Progenitor cell of endocrine pancreas (in vitro differentiated cells): ENCODE measurements around the gene PAQR7. TPM values are rescaled to one million over a fixed set of nuclear protein-coding genes. Genes with fewer than 3 reads are reported as not detected.

ENCODE experiments used
- DNase-seq: peaks from one replicate; pipeline ENCODE4 v3.0.0; 2021; ENCODE audit warnings: low spot score; ENCODE audit not compliant: unreplicated experiment
- H3K27ac Mint-ChIP-seq: 2 replicates; pipeline ENCODE4 v1.8.0; 2021; ENCODE audit warnings: mild to moderate bottlenecking, moderate library complexity, mixed read lengths
- H3K27me3 Mint-ChIP-seq: 2 replicates; pipeline ENCODE4 v1.8.0; 2021; ENCODE audit warnings: mixed read lengths
- H3K36me3 Mint-ChIP-seq: 2 replicates; pipeline ENCODE4 v1.8.0; 2022; ENCODE audit warnings: mixed read lengths; ENCODE audit not compliant: insufficient read depth
- H3K4me1 Mint-ChIP-seq: 2 replicates; pipeline ENCODE4 v1.8.0; 2021; ENCODE audit warnings: low read depth, mixed read lengths
- H3K4me3 Mint-ChIP-seq: 2 replicates; pipeline ENCODE4 v1.8.0; 2021; ENCODE audit warnings: low read depth, mild to moderate bottlenecking, moderate library complexity, mixed read lengths
- H3K9me3 Mint-ChIP-seq: 2 replicates; pipeline ENCODE4 v1.8.0; 2021; ENCODE audit warnings: low read depth, mixed read lengths
- CTCF ChIP-seq: fragments of 200-600 bp; sonication (generic); IDR thresholded peaks from one replicate; pipeline ENCODE4 v1.5.0; 2021; ENCODE audit warnings: antibody characterized with exemption, mild to moderate bottlenecking; ENCODE audit not compliant: unreplicated experiment
- total RNA-seq: library from RNA; stranded (reverse); gene quantifications from 2 replicates; pipeline ENCODE4 v1.2.1, GENCODE V29; 2021

PAQR7 gene
- total RNA-seq, 1 donor from 2014 or later: 21.0 TPM

GRCh38 chr1:25877155-25877554, 1.6 kb upstream of the PAQR7 start:
- peak overlapping the region; percentile 10 for H3K27ac Mint-ChIP-seq
- DNase-seq: no peak
- no peak for TF ChIP-seq CTCF
- peaks cover 33% of the 10 kb centered on the region for H3K4me1 Mint-ChIP-seq
- H3K36me3 Mint-ChIP-seq: no peaks in the 10 kb centered on the region
- H3K4me3 Mint-ChIP-seq: no peak overlapping the region
- no peaks in the 10 kb centered on the region for H3K27me3 Mint-ChIP-seq
- H3K9me3 Mint-ChIP-seq: no peaks in the 10 kb centered on the region

GRCh38 chr1:25876693-25877077, 1.2 kb upstream of the PAQR7 start:
- peaks cover 33% of the 10 kb centered on the region for H3K4me1 Mint-ChIP-seq
- H3K9me3 Mint-ChIP-seq: no peaks in the 10 kb centered on the region
- H3K36me3 Mint-ChIP-seq: no peaks in the 10 kb centered on the region
- H3K27ac Mint-ChIP-seq: no peak overlapping the region
- DNase-seq: no peak
- peak overlapping the region; percentile 72 for H3K4me3 Mint-ChIP-seq
- TF ChIP-seq CTCF: no peak
- H3K27me3 Mint-ChIP-seq: no peaks in the 10 kb centered on the region

GRCh38 chr1:25875856-25876692, 566 bp upstream of the PAQR7 start:
- no peaks in the 10 kb centered on the region for H3K36me3 Mint-ChIP-seq
- H3K27me3 Mint-ChIP-seq: no peaks in the 10 kb centered on the region
- DNase-seq: no peak
- H3K9me3 Mint-ChIP-seq: no peaks in the 10 kb centered on the region
- H3K27ac Mint-ChIP-seq: peak overlapping the region; percentile 96
- peaks cover 33% of the 10 kb centered on the region for H3K4me1 Mint-ChIP-seq
- no peak for TF ChIP-seq CTCF
- peak overlapping the region; percentile 72 for H3K4me3 Mint-ChIP-seq

DNA sequence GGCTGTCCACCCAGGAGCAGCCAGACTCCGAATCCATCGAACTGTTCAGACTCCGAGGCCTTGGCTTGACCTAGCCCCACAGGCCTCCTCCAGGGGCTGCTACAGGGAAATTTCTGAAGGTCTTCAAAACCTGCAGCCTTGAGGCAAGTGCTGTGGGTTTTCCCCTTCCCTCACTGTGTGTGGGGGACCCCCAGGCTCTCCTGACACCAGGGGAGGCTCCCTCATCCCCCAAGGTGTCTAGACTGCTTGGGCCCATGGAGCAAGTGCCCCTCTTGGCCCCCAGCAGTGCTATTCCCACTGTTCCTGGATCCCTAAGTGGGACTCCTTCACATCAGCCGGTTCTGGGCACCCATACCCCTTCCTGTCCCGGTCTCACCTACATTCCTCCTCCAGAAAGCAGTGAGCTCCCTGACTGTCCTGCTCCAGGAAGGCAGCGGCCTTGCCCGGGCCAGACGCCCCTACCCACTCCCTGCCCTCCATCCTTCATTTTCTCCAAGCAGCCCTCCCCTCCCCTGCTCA, 814 bp downstream of the PAQR7 start:
- Mint-ChIP-seq H3K27me3 (no peaks in the 10 kb centered on the region), H3K9me3 (no peaks in the 10 kb centered on the region), H3K4me1 (peaks cover 27% of the 10 kb centered on the region), H3K4me3 (peak overlapping the region; percentile 81), H3K27ac (peak overlapping the region; percentile 92), H3K36me3 (no peaks in the 10 kb centered on the region)
- TF ChIP-seq CTCF: no peak
- DNase-seq: no peak

DNA sequence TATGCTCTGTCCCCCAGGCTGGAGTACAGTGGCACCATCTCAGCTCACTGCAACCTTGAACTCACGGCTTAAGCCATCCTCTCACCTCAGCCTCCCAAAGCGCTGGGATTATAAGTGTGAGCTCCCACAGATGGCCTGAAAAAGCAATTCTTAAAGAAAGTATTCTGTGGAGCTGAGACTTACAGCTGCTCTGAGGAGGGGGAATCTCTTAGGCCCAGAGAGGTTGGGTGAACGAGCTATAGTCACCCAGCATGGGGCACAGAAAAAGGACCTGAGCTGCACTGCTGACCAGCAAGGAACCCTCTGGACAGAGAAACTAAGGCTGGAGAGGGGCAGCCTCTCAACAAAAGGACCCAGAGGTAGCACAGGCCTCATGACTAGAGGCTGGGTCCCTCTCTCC, 1.3 kb downstream of the PAQR7 start:
- H3K4me3 Mint-ChIP-seq: no peak overlapping the region
- H3K27me3 Mint-ChIP-seq: no peaks in the 10 kb centered on the region
- TF ChIP-seq CTCF: no peak
- H3K27ac Mint-ChIP-seq: no peak overlapping the region
- no peaks in the 10 kb centered on the region for H3K9me3 Mint-ChIP-seq
- H3K36me3 Mint-ChIP-seq: no peaks in the 10 kb centered on the region
- H3K4me1 Mint-ChIP-seq: peaks cover 22% of the 10 kb centered on the region
- no peak for DNase-seq
